ENCODE results near the gene HIGD1A.
A peak's percentile ranks its signal among the peaks of the same experiment; 100 is the strongest.

The HIGD1A gene

GRCh38 chr3:42773409-42773751 is 30.9 kb downstream of the HIGD1A start:
- H3K4me3 ChIP-seq (ENCODE audit: low read length), result peak overlapping the region; percentile 55; the same call in 1 of the 2 replicates
- no peaks in the 10 kb centered on the region for H3K4me1 ChIP-seq (ENCODE audit: control insufficient read depth, insufficient read depth, low read length)
- no peak for DNase-seq (ENCODE audit: low read depth, low spot score)
- no peak overlapping the region for H3K27ac ChIP-seq (ENCODE audit: low read length)
- 100% methylated on average over 1 of the region's 6 CpGs for WGBS (ENCODE audit: insufficient coverage, insufficient read length)
- H3K9me3 ChIP-seq (ENCODE audit: control insufficient read depth, insufficient read depth, low read length), result no peaks in the 10 kb centered on the region; the same call in 1 of the 2 replicates
- H3K36me3 ChIP-seq (ENCODE audit: control insufficient read depth, insufficient read depth, low read length), result no peaks in the 10 kb centered on the region
- no peaks in the 10 kb centered on the region for H3K27me3 ChIP-seq (ENCODE audit: control insufficient read depth, insufficient read depth, low read length)

- Histone ChIP-seq H3K27ac (ENCODE audit: low read length) (no peak within 1 kb of the TSS), H3K9me3 (ENCODE audit: control insufficient read depth, insufficient read depth, low read length) (no peaks in the 10 kb centered on the region; the same call in 1 of the 2 replicates), H3K36me3 (ENCODE audit: control insufficient read depth, insufficient read depth, low read length) (no peaks in the 10 kb centered on the region), H3K4me3 (ENCODE audit: low read length) (peak within 1 kb of the TSS; percentile 55; the same call in 1 of the 2 replicates), H3K27me3 (ENCODE audit: control insufficient read depth, insufficient read depth, low read length) (no peaks in the 10 kb centered on the region), H3K4me1 (ENCODE audit: control insufficient read depth, insufficient read depth, low read length) (no peaks in the 10 kb centered on the region)
- WGBS (ENCODE audit: insufficient coverage, insufficient read length), result no CpG with 5 or more reads among the region's 63 CpGs
- DNase-seq (ENCODE audit: low read depth, low spot score), result peak; percentile 91
Observed at GRCh38 chr3:42772670-42773408, 31.5 kb downstream of the HIGD1A start, which contains the start of gene CCDC13. Gene CCDC13, minus strand, starts transcription at chr3:42773253. Its CDS starts 14,908 bp downstream, at chr3:42758345.

DNA sequence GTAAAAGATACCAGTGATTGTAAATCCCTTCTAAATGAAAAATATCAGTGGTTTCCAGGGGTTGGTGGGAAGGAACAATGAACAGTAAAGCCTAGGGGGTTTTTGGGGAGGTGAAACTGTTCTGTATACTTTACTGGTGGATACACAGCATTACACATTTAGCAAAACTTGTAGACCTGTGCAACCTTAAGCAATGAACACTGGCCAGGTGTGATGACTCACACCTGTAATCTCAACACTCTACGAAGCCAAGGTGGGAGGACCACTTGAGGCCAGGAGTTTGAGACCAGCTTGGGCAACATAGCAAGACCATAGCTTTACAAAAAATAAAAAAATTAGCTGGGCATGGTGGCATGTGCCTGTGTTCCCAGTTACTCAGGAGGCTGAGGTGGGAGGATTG is 33.0 kb downstream of the HIGD1A start:
- no peak for DNase-seq (ENCODE audit: low read depth, low spot score)
- Histone ChIP-seq H3K27ac (ENCODE audit: low read length) (no peak overlapping the region), H3K9me3 (ENCODE audit: control insufficient read depth, insufficient read depth, low read length) (no peaks in the 10 kb centered on the region; the same call in 1 of the 2 replicates), H3K27me3 (ENCODE audit: control insufficient read depth, insufficient read depth, low read length) (no peaks in the 10 kb centered on the region), H3K4me3 (ENCODE audit: low read length) (no peak overlapping the region), H3K4me1 (ENCODE audit: control insufficient read depth, insufficient read depth, low read length) (no peaks in the 10 kb centered on the region), H3K36me3 (ENCODE audit: control insufficient read depth, insufficient read depth, low read length) (no peaks in the 10 kb centered on the region)
- no CpG with 5 or more reads among the region's 1 CpG for WGBS (ENCODE audit: insufficient coverage, insufficient read length)

DNA sequence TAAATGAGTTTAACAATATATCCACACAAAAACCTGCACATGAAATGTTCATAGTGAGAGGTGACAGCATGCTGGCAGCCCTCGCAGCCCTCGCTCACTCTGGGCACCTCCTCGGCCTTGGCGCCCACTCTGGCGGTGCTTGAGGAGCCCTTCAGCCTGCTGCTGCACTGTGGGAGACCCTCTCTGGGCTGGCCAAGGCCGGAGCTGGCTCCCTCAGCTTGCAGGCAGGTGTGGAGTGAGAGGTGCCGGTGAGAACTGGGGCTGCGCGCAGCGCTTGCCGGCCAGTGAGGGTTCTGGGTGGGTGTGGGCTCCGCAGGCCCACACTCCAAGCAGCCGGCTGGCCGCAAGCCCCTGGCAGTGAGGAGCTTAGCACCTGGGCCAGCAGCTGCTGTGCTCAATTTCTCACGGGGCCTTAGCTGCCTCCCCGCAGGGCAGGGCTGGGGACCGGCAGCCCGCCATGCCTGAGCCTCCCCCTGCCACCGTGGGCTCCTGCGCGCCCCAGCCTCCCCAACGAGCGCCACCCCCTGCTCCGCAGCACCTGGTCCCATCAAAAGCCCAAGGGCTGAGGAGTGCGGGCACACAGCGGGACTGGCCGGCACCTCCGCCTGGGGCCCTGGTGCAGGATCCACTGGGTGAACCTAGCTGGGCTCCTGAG is 34.7 kb downstream of the HIGD1A start:
- no peak for DNase-seq (ENCODE audit: low read depth, low spot score)
- H3K9me3 ChIP-seq (ENCODE audit: control insufficient read depth, insufficient read depth, low read length), result no peaks in the 10 kb centered on the region; the same call in 1 of the 2 replicates
- no peaks in the 10 kb centered on the region for H3K27me3 ChIP-seq (ENCODE audit: control insufficient read depth, insufficient read depth, low read length)
- H3K27ac ChIP-seq (ENCODE audit: low read length), result no peak overlapping the region
- no CpG with 5 or more reads among the region's 28 CpGs for WGBS (ENCODE audit: insufficient coverage, insufficient read length)
- H3K4me3 ChIP-seq (ENCODE audit: low read length), result no peak overlapping the region
- no peaks in the 10 kb centered on the region for H3K4me1 ChIP-seq (ENCODE audit: control insufficient read depth, insufficient read depth, low read length)
- no peaks in the 10 kb centered on the region for H3K36me3 ChIP-seq (ENCODE audit: control insufficient read depth, insufficient read depth, low read length)

- H3K27me3 ChIP-seq (ENCODE audit: control insufficient read depth, insufficient read depth, low read length), result no peaks in the 10 kb centered on the region
- no peaks in the 10 kb centered on the region for H3K36me3 ChIP-seq (ENCODE audit: control insufficient read depth, insufficient read depth, low read length)
- no CpG with 5 or more reads among the region's 3 CpGs for WGBS (ENCODE audit: insufficient coverage, insufficient read length)
- H3K4me1 ChIP-seq (ENCODE audit: control insufficient read depth, insufficient read depth, low read length), result peaks cover 2% of the 10 kb centered on the region; the same call in 1 of the 2 replicates
- no peak overlapping the region for H3K4me3 ChIP-seq (ENCODE audit: low read length)
- H3K9me3 ChIP-seq (ENCODE audit: control insufficient read depth, insufficient read depth, low read length), result no peaks in the 10 kb centered on the region; the same call in 1 of the 2 replicates
- DNase-seq (ENCODE audit: low read depth, low spot score), result no peak
- H3K27ac ChIP-seq (ENCODE audit: low read length), result no peak overlapping the region
Observed at GRCh38 chr3:42764561-42765295, 39.6 kb downstream of the HIGD1A start.

GRCh38 chr3:42764115-42764514 is 40.2 kb downstream of the HIGD1A start:
- Histone ChIP-seq H3K27ac (ENCODE audit: low read length) (no peak overlapping the region), H3K4me3 (ENCODE audit: low read length) (no peak overlapping the region), H3K27me3 (ENCODE audit: control insufficient read depth, insufficient read depth, low read length) (no peaks in the 10 kb centered on the region), H3K4me1 (ENCODE audit: control insufficient read depth, insufficient read depth, low read length) (peaks cover 2% of the 10 kb centered on the region; the same call in 1 of the 2 replicates), H3K36me3 (ENCODE audit: control insufficient read depth, insufficient read depth, low read length) (no peaks in the 10 kb centered on the region), H3K9me3 (ENCODE audit: control insufficient read depth, insufficient read depth, low read length) (no peaks in the 10 kb centered on the region)
- no CpG with 5 or more reads among the region's 3 CpGs for WGBS (ENCODE audit: insufficient coverage, insufficient read length)
- no peak for DNase-seq (ENCODE audit: low read depth, low spot score)

DNA sequence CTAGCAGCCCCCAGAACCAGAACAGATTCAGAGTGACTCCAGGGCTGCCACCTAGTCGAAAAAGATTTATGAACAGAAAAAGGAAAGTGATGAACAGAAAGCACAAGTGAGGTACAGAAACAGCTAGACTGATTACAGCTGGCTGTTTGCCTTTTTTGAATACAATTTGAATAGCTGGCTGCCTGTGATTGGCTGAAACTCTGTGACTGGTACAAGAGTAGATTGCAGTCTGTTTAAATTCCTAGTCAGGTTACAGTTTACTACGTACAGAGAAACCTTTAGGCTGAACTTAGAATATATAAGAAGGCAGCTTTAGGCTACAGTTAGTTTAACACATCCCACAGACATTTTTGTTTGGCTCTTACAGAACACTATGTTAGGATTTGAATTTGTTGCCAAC is 41.3 kb downstream of the HIGD1A start:
- H3K9me3 ChIP-seq (ENCODE audit: control insufficient read depth, insufficient read depth, low read length), result no peaks in the 10 kb centered on the region
- peaks cover 2% of the 10 kb centered on the region; the same call in 1 of the 2 replicates for H3K4me1 ChIP-seq (ENCODE audit: control insufficient read depth, insufficient read depth, low read length)
- DNase-seq (ENCODE audit: low read depth, low spot score), result no peak
- H3K4me3 ChIP-seq (ENCODE audit: low read length), result no peak overlapping the region
- H3K27me3 ChIP-seq (ENCODE audit: control insufficient read depth, insufficient read depth, low read length), result no peaks in the 10 kb centered on the region
- H3K36me3 ChIP-seq (ENCODE audit: control insufficient read depth, insufficient read depth, low read length), result no peaks in the 10 kb centered on the region
- WGBS (ENCODE audit: insufficient coverage, insufficient read length), result no CpG with 5 or more reads among the region's 2 CpGs
- no peak overlapping the region for H3K27ac ChIP-seq (ENCODE audit: low read length)

- no peak for DNase-seq (ENCODE audit: low read depth, low spot score)
- H3K36me3 ChIP-seq (ENCODE audit: control insufficient read depth, insufficient read depth, low read length), result no peaks in the 10 kb centered on the region
Observed at GRCh38 chr3:42762046-42762724, 42.1 kb downstream of the HIGD1A start.

GRCh38 chr3:42758126-42758525 is 46.2 kb downstream of the HIGD1A start:
- H3K27me3 ChIP-seq (ENCODE audit: control insufficient read depth, insufficient read depth, low read length), result no peaks in the 10 kb centered on the region
- no peaks in the 10 kb centered on the region for H3K4me1 ChIP-seq (ENCODE audit: control insufficient read depth, insufficient read depth, low read length)
- no peaks in the 10 kb centered on the region for H3K36me3 ChIP-seq (ENCODE audit: control insufficient read depth, insufficient read depth, low read length)
- WGBS (ENCODE audit: insufficient coverage, insufficient read length), result no CpG with 5 or more reads among the region's 11 CpGs
- no peak for DNase-seq (ENCODE audit: low read depth, low spot score)
- no peak overlapping the region for H3K4me3 ChIP-seq (ENCODE audit: low read length)
- H3K9me3 ChIP-seq (ENCODE audit: control insufficient read depth, insufficient read depth, low read length), result no peaks in the 10 kb centered on the region
- no peak overlapping the region for H3K27ac ChIP-seq (ENCODE audit: low read length)

More at GRCh38 chr3:42762046-42762724, 42.1 kb downstream of the HIGD1A start:
- H3K27ac ChIP-seq (ENCODE audit: low read length), result no peak overlapping the region
- H3K9me3 ChIP-seq (ENCODE audit: control insufficient read depth, insufficient read depth, low read length), result no peaks in the 10 kb centered on the region
- no CpG with 5 or more reads among the region's 6 CpGs for WGBS (ENCODE audit: insufficient coverage, insufficient read length)
- peaks cover 2% of the 10 kb centered on the region; the same call in 1 of the 2 replicates for H3K4me1 ChIP-seq (ENCODE audit: control insufficient read depth, insufficient read depth, low read length)
- H3K27me3 ChIP-seq (ENCODE audit: control insufficient read depth, insufficient read depth, low read length), result no peaks in the 10 kb centered on the region
- no peak overlapping the region for H3K4me3 ChIP-seq (ENCODE audit: low read length)

All from iPS DF 6.9 (cell line).